Left lung (tissue), 14 donors: ENCODE data around the gene DEPDC7. TPM values are rescaled to one million over a fixed set of nuclear protein-coding genes. Genes with fewer than 3 reads are reported as not detected.
"Not testable (repeated sequence)": the region's sequence is repeated elsewhere in the genome, so short reads cannot be mapped to it uniquely, and the experiment has no call there.

Experiments used
- ATAC-seq: fragments of 200-7000 bp; cut with Tn5 transposase; one replicate; pipeline ENCODE4 v1.9.1; 2020; ENCODE audit warnings: moderate library complexity
- DNase-seq, 4 donors: peaks; one replicate each; pipeline ENCODE4 v3.0.0-alpha.2; 2013 to 2020
- H3K27ac ChIP-seq, 2 donors: fragments of 200-600 bp; sonication (generic) in 1 of 2; one replicate each; pipeline versions ENCODE4 v1.5.0 to v1.8.0; 2020 to 2021
- H3K27me3 ChIP-seq, 2 donors: fragments of 200-600 bp; sonication (generic) in 1 of 2; one replicate each; pipeline versions ENCODE4 v1.5.0 to v1.8.0; 2020 to 2021
- H3K36me3 ChIP-seq, 2 donors: fragments of 200-600 bp; sonication (generic) in 1 of 2; one replicate each; pipeline versions ENCODE4 v1.5.0 to v1.8.0; 2020 to 2021
- H3K4me1 ChIP-seq, 2 donors: fragments of 200-600 bp; one replicate each; pipeline ENCODE4 v1.8.0; 2021
- H3K4me3 ChIP-seq, 2 donors: fragments of 200-600 bp; sonication (generic) in 1 of 2; one replicate each; pipeline versions ENCODE4 v1.5.0 to v1.8.0; 2020 to 2021; ENCODE audit warnings: mild to moderate bottlenecking in 1 of 2
- H3K9me3 ChIP-seq, 2 donors: fragments of 200-600 bp; sonication (generic) in 1 of 2; one replicate each; pipeline versions ENCODE4 v1.5.0 to v1.8.0; 2020 to 2021
- CTCF ChIP-seq, 2 donors: fragments of 200-600 bp; sonication (generic) in 1 of 2; IDR thresholded peaks; one replicate each; pipeline versions ENCODE4 v1.5.0 to v1.8.0; 2021; ENCODE audit warnings: antibody characterized with exemption in 2 of 2
- intact Hi-C, 2 donors: fragments of 100-400 bp; cut with DNase I; formaldehyde crosslinking; loops; one replicate each; pipeline versions ENCODE4 v1.11.2 to v1.14.2; 2022
- long read RNA-seq, 12 donors: library from polyadenylated mRNA in 2 of 12; unstranded in 2 of 12; transcript quantifications; one replicate each; pipeline ENCODE4 v2.0.0 and lab custom pipeline, GENCODE V29; 2019 to 2026
- polyA plus RNA-seq, 6 donors: library from polyadenylated mRNA; unstranded; fragments of 120-200 nt; gene quantifications; one replicate each; pipeline ENCODE4 v1.2.1, GENCODE V29; 2013; ENCODE audit not compliant: insufficient read length in 6 of 6
- total RNA-seq, 2 donors: library from RNA; stranded (reverse); fragmentation: NEBNext Ultra II Directional; extraction: Animal tissue kit (Norgen Biotek cat#: 25700); gene quantifications; one replicate each; pipeline ENCODE4 v1.2.1, GENCODE V29; 2021
- donor health status: DM: no; HTN: yes; CAD: no.
- donor health status: DM: no; HTN: no; CAD: no.

The DEPDC7 gene
- total RNA-seq, result 1 to 10 TPM; 1.2 to 1.7 TPM
- 10 to 100 TPM; 17.6 to 23.5 (median 19.7) TPM for polyA plus RNA-seq
- long read RNA-seq, donor 1, partial matches to known transcripts, result 0 of 2 reads
- long read RNA-seq, donor 1, other reads (novel, unspliced or antisense), result 0 of 2 reads
- long read RNA-seq, donor 2, partial matches to known transcripts, result 0 of 8 reads
- long read RNA-seq, donor 2, other reads (novel, unspliced or antisense), result 0 of 8 reads
- long read RNA-seq, donor 3, partial matches to known transcripts, result 0 of 3 reads
- long read RNA-seq, donor 3, other reads (novel, unspliced or antisense), result 0 of 3 reads
- long read RNA-seq, donor 4, partial matches to known transcripts, result 0 of 1 reads
- long read RNA-seq, donor 4, other reads (novel, unspliced or antisense), result 0 of 1 reads
- long read RNA-seq, donor 5, partial matches to known transcripts, result 0 of 4 reads
- long read RNA-seq, donor 5, other reads (novel, unspliced or antisense), result 0 of 4 reads
- long read RNA-seq, donor 6, transcript DEPDC7-201 (9 exons, 1,755 nt), result major isoform, 10 of 11 reads
- long read RNA-seq, donor 6, partial matches to known transcripts, result 0 of 11 reads
- long read RNA-seq, donor 6, other reads (novel, unspliced or antisense), result 0 of 11 reads
- long read RNA-seq, donor 7, partial matches to known transcripts, result 0 of 2 reads
- long read RNA-seq, donor 7, other reads (novel, unspliced or antisense), result 0 of 2 reads
- long read RNA-seq, donor 8, partial matches to known transcripts, result 0 of 1 reads
- long read RNA-seq, donor 8, other reads (novel, unspliced or antisense), result 0 of 1 reads
- long read RNA-seq, donor 9, result 0 reads
- long read RNA-seq, donor 10, result 0 reads
- long read RNA-seq, donor 11, result 0 reads
- long read RNA-seq, donor 12, partial matches to known transcripts, result 0 of 3 reads
- long read RNA-seq, donor 12, other reads (novel, unspliced or antisense), result 0 of 3 reads

GRCh38 chr11:33015621-33016551 is at the start of gene DEPDC7:
DEPDC7 (plus strand) TSS chr11:33015878; CDS start chr11:33015956, 78 bp downstream.
- peak; percentile 84 to 95 (median 89) for DNase-seq
- no peak for TF ChIP-seq CTCF (IDR thresholded peaks at IDR 0.05)
- intact Hi-C loops, result no loop called here
- H3K4me3 ChIP-seq, result peak within 1 kb of the TSS; percentile 42 to 54
- peaks cover 0 to 42% of the 10 kb centered on the region in 2 donors for H3K27me3 ChIP-seq
- no peak within 1 kb of the TSS for H3K27ac ChIP-seq
- no peaks in the 10 kb centered on the region for H3K9me3 ChIP-seq
- peak; percentile 97 for ATAC-seq
- no peaks in the 10 kb centered on the region for H3K36me3 ChIP-seq
- H3K4me1 ChIP-seq, result peaks cover 6 to 22% of the 10 kb centered on the region in 2 donors

GRCh38 chr11:32968541-32968940 is 47.1 kb upstream of the DEPDC7 start:
- ATAC-seq (no peak), DNase-seq (no peak)
- no peaks in the 10 kb centered on the region for H3K9me3 ChIP-seq
- no peaks in the 10 kb centered on the region for H3K4me1 ChIP-seq
- peaks cover 0 to 33% of the 10 kb centered on the region in 2 donors for H3K36me3 ChIP-seq
- no peaks in the 10 kb centered on the region for H3K27me3 ChIP-seq
- H3K27ac ChIP-seq, result no peak overlapping the region
- no peak for TF ChIP-seq CTCF (IDR thresholded peaks at IDR 0.05)
- H3K4me3 ChIP-seq, result no peak overlapping the region
- intact Hi-C loops, result no loop called here

- DNase-seq, intact Hi-C loops, H3K27me3 ChIP-seq, H3K4me1 ChIP-seq, H3K27ac ChIP-seq, H3K4me3 ChIP-seq, H3K9me3 ChIP-seq, ATAC-seq: not testable (repeated sequence)
- H3K36me3 ChIP-seq, result peaks cover 0 to 61% of the 10 kb centered on the region in 2 donors
Observed at GRCh38 chr11:32972233-32972632, 43.4 kb upstream of the DEPDC7 start.

- ATAC-seq, result no peak
- peaks cover 0 to 61% of the 10 kb centered on the region in 2 donors for H3K36me3 ChIP-seq
Observed at GRCh38 chr11:32972781-32973180, 42.9 kb upstream of the DEPDC7 start.

More at GRCh38 chr11:32972781-32973180, 42.9 kb upstream of the DEPDC7 start:
- H3K9me3 ChIP-seq, result no peaks in the 10 kb centered on the region
- H3K4me1 ChIP-seq, result no peaks in the 10 kb centered on the region
- no peak for DNase-seq
- intact Hi-C loops, result no loop called here
- no peak for TF ChIP-seq CTCF (IDR thresholded peaks at IDR 0.05)
- no peak overlapping the region for H3K27ac ChIP-seq
- no peak overlapping the region for H3K4me3 ChIP-seq
- no peaks in the 10 kb centered on the region for H3K27me3 ChIP-seq
